B cell (primary cell): ENCODE data around the gene ANKS1A. TPM values are rescaled to one million over a fixed set of nuclear protein-coding genes. Genes with fewer than 3 reads are reported as not detected.

Source experiments
- ATAC-seq: fragments of 200-7000 bp; cut with Tn5 transposase; one replicate; pipeline ENCODE4 v1.10.0; 2021; ENCODE audit warnings: low read depth, mild to moderate bottlenecking, moderate number of reproducible peaks, moderate library complexity
- CTCF ChIA-PET: fragments of 350-600 bp; sonication (Branson Sonifier 250); formaldehyde crosslinking; loops from one replicate; lab custom pipeline; 2021; ENCODE audit warnings: antibody characterized with exemption, inconsistent platforms; lab: Charles Lee
- POLR2A ChIA-PET: fragments of 350-600 bp; sonication (Branson Sonifier 250); formaldehyde crosslinking; loops from one replicate; lab custom pipeline; 2021; ENCODE audit warnings: antibody characterized with exemption; lab: Charles Lee
- DNase-seq: peaks from one replicate; pipeline ENCODE4 v3.0.0; 2013
- H2AFZ ChIP-seq: 2 replicates; pipeline ENCODE4 v1.6.1; 2012; ENCODE audit warnings: mild to moderate bottlenecking, low read depth, low read length; ENCODE audit not compliant: insufficient read depth, poor library complexity, severe bottlenecking
- H3K27ac ChIP-seq, 2 donors: 1 replicate in 1 of 2; 2 replicates in 1 of 2; pipeline ENCODE4 v1.5.1; 2012 to 2013; ENCODE audit warnings: low read length in 2 of 2, mild to moderate bottlenecking in 2 of 2, moderate library complexity in 1 of 2
- H3K27me3 ChIP-seq, 4 experiments: fragments of 200-600 bp in 1 of 4; sonication (generic) in 1 of 4; replicated peaks in 1 of 4; 1 replicate in 2 of 4; 2 replicates in 2 of 4; pipeline versions ENCODE4 v1.6.1 to v1.7.0; 2013 to 2016; ENCODE audit warnings: low read length in 3 of 4, mild to moderate bottlenecking in 2 of 4, mixed read lengths in 1 of 4, moderate library complexity in 1 of 4; ENCODE audit not compliant: insufficient read depth in 4 of 4, control insufficient read depth in 3 of 4; ENCODE audit errors: control extremely low read depth in 1 of 4
- H3K36me3 ChIP-seq, 2 experiments: replicated peaks in 1 of 2; 1 replicate in 1 of 2; 2 replicates in 1 of 2; pipeline versions ENCODE4 v1.6.1 to v1.7.1; 2013; ENCODE audit warnings: low read length in 1 of 2; ENCODE audit not compliant: insufficient read depth in 2 of 2, control insufficient read depth in 1 of 2; ENCODE audit errors: control extremely low read depth in 1 of 2, extremely low read depth in 1 of 2
- H3K4me1 ChIP-seq, 2 donors: fragments of 200-600 bp in 1 of 2; sonication (generic) in 1 of 2; 1 replicate in 1 of 2; 2 replicates in 1 of 2; pipeline versions ENCODE4 v1.5.1 to v1.6.1; 2013 to 2017; ENCODE audit warnings: low read length in 2 of 2; ENCODE audit not compliant: control insufficient read depth in 2 of 2, insufficient read depth in 2 of 2
- H3K4me2 ChIP-seq: replicated peaks from 2 replicates; pipeline ENCODE3; 2012; ENCODE audit warnings: mild to moderate bottlenecking, low read depth, low read length; ENCODE audit not compliant: poor library complexity, severe bottlenecking
- H3K4me3 ChIP-seq, 5 experiments: fragments of 200-600 bp in 1 of 5; sonication (generic) in 1 of 5; 1 replicate in 3 of 5; 2 replicates in 2 of 5; pipeline versions ENCODE4 v1.5.1 to v1.7.0; 2011 to 2016; ENCODE audit warnings: low read length in 4 of 5, mild to moderate bottlenecking in 4 of 5, low read depth in 2 of 5, control low read depth in 1 of 5, moderate library complexity in 1 of 5; ENCODE audit not compliant: insufficient read depth in 1 of 5; ENCODE audit errors: control extremely low read depth in 1 of 5, extremely low read depth in 1 of 5
- H3K79me2 ChIP-seq: fragments of 200-600 bp; sonication (generic); one replicate; pipeline ENCODE4 v1.6.0; 2016; ENCODE audit warnings: low read length; ENCODE audit not compliant: control insufficient read depth, insufficient read depth
- H3K9ac ChIP-seq: fragments of 200-600 bp; sonication (generic); 2 replicates; pipeline ENCODE4 v1.6.1; 2017; ENCODE audit warnings: mild to moderate bottlenecking, low read length, moderate library complexity
- H3K9me3 ChIP-seq, 3 donors: one replicate each; pipeline versions ENCODE4 v1.6.1 to v1.7.1; 2013; ENCODE audit warnings: low read length in 2 of 3; ENCODE audit not compliant: control insufficient read depth in 2 of 3, insufficient read depth in 1 of 3; ENCODE audit errors: control extremely low read depth in 1 of 3
- H4K20me1 ChIP-seq: 2 replicates; pipeline ENCODE4 v1.6.0; 2012; ENCODE audit warnings: mild to moderate bottlenecking, low read length; ENCODE audit not compliant: insufficient read depth, control insufficient read depth, poor library complexity, severe bottlenecking
- H3K27ac Mint-ChIP-seq: one replicate; pipeline ENCODE4 v1.8.0; 2021; ENCODE audit warnings: mixed read lengths
- H3K27me3 Mint-ChIP-seq: one replicate; pipeline ENCODE4 v1.8.0; 2021; ENCODE audit warnings: mixed read lengths
- H3K4me1 Mint-ChIP-seq: one replicate; pipeline ENCODE4 v1.8.0; 2021; ENCODE audit warnings: mixed read lengths
- H3K4me3 Mint-ChIP-seq: one replicate; pipeline ENCODE4 v1.8.0; 2021; ENCODE audit warnings: mixed read lengths
- H3K9me3 Mint-ChIP-seq: one replicate; pipeline ENCODE4 v1.8.0; 2022; ENCODE audit warnings: mixed read lengths; ENCODE audit not compliant: insufficient read depth
- CTCF ChIP-seq: fragments of 200-600 bp; IDR thresholded peaks from one replicate; pipeline ENCODE4 v1.8.0; 2022; ENCODE audit warnings: antibody characterized with exemption, mild to moderate bottlenecking
- EZH2 ChIP-seq: IDR thresholded peaks from 2 replicates; pipeline ENCODE4 v1.6.1; 2012; ENCODE audit warnings: borderline replicate concordance, low read depth, mild to moderate bottlenecking, moderate library complexity, low read length; ENCODE audit not compliant: insufficient read depth, poor library complexity, severe bottlenecking
- WGBS: methylation state at CpG from one replicate; pipeline ENCODE4 v1.1.5; 2013; ENCODE audit warnings: missing lambda C conversion rate; ENCODE audit not compliant: insufficient coverage; 5-methylcytosine and 5-hydroxymethylcytosine counted together
- intact Hi-C: fragments of 100-400 bp; cut with micrococcal nuclease; formaldehyde crosslinking; loops from one replicate; pipeline ENCODE4 v1.10.0; 2022
- polyA plus RNA-seq: library from polyadenylated mRNA; depleted of rRNA; stranded (reverse); fragments of >200 nt; gene quantifications from 2 replicates; pipeline ENCODE4 v1.2.3, GENCODE V29; 2012
- total RNA-seq, 2 donors: library from RNA; stranded (reverse); fragments of 120-200 nt in 1 of 2; gene quantifications; 1 replicate in 1 of 2; 2 replicates in 1 of 2; pipeline versions ENCODE4 v1.2.3 to v1.2.4, GENCODE V29; 2013 to 2022

The ANKS1A gene
- total and polyA plus RNA-seq, 2 donors (not counting 1 experiment from before 2014, with no cell fraction given), result 3.4 to 19.7 TPM

- H3K9ac ChIP-seq, result no peak overlapping the region
- H2AFZ ChIP-seq, result no peak overlapping the region
- no peaks in the 10 kb centered on the region for H3K4me1 ChIP-seq
- no peak overlapping the region for H3K4me3 ChIP-seq
- CTCF ChIA-PET, result no interaction called here
- H4K20me1 ChIP-seq, result no peaks in the 10 kb centered on the region
- ATAC-seq (no peak), DNase-seq (no peak)
- H3K27ac ChIP-seq, result no peak overlapping the region
- no peaks in the 10 kb centered on the region for H3K27me3 ChIP-seq
- no peaks in the 10 kb centered on the region for H3K9me3 ChIP-seq
- Mint-ChIP-seq H3K4me3 (no peak overlapping the region), H3K27ac (no peak overlapping the region), H3K27me3 (no peaks in the 10 kb centered on the region), H3K9me3 (no peaks in the 10 kb centered on the region), H3K4me1 (no peaks in the 10 kb centered on the region)
- TF ChIP-seq CTCF, result no peak
- TF ChIP-seq EZH2, result no peak
- H3K36me3 ChIP-seq, result peaks cover 0 to 6% of the 10 kb centered on the region in 2 experiments
- no peak overlapping the region for H3K4me2 ChIP-seq
- H3K79me2 ChIP-seq, result no peaks in the 10 kb centered on the region
- POLR2A ChIA-PET, result no interaction called here
- 94% methylated on average over 6 of the region's 7 CpGs for WGBS
- intact Hi-C loops, result no loop called here
These were observed 179.6 kb downstream of the ANKS1A start for GRCh38 chr6:35068644-35069043.

GRCh38 chr6:35069262-35069661 is 180.2 kb downstream of the ANKS1A start:
- intact Hi-C loops, result no loop called here

More at GRCh38 chr6:35069262-35069661, 180.2 kb downstream of the ANKS1A start:
- Histone ChIP-seq H3K4me3 (no peak overlapping the region), H3K36me3 (peaks cover 0 to 6% of the 10 kb centered on the region in 2 experiments), H3K9ac (no peak overlapping the region), H3K79me2 (no peaks in the 10 kb centered on the region), H3K27ac (no peak overlapping the region), H2AFZ (no peak overlapping the region), H3K4me1 (no peaks in the 10 kb centered on the region), H4K20me1 (no peaks in the 10 kb centered on the region), H3K4me2 (no peak overlapping the region), H3K9me3 (no peaks in the 10 kb centered on the region), H3K27me3 (no peaks in the 10 kb centered on the region)
- POLR2A ChIA-PET, result no interaction called here
- no peaks in the 10 kb centered on the region for H3K27me3 Mint-ChIP-seq
- H3K9me3 Mint-ChIP-seq, result no peaks in the 10 kb centered on the region
- WGBS, result no CpG with 5 or more reads among the region's 2 CpGs
- DNase-seq, result no peak
- no peak overlapping the region for H3K4me3 Mint-ChIP-seq
- ATAC-seq, result no peak
- H3K4me1 Mint-ChIP-seq, result no peaks in the 10 kb centered on the region
- TF ChIP-seq EZH2, result no peak
- no peak for TF ChIP-seq CTCF
- CTCF ChIA-PET, result no interaction called here
- no peak overlapping the region for H3K27ac Mint-ChIP-seq
